B cell (primary cell): ENCODE data around the gene PLAC1. TPM values are rescaled to one million over a fixed set of nuclear protein-coding genes. Genes with fewer than 3 reads are reported as not detected.

Source experiments
- ATAC-seq: fragments of 200-7000 bp; cut with Tn5 transposase; one replicate; pipeline ENCODE4 v1.10.0; 2021; ENCODE audit warnings: low read depth, mild to moderate bottlenecking, moderate number of reproducible peaks, moderate library complexity
- CTCF ChIA-PET: fragments of 350-600 bp; sonication (Branson Sonifier 250); formaldehyde crosslinking; loops from one replicate; lab custom pipeline; 2021; ENCODE audit warnings: antibody characterized with exemption, inconsistent platforms; lab: Charles Lee
- POLR2A ChIA-PET: fragments of 350-600 bp; sonication (Branson Sonifier 250); formaldehyde crosslinking; loops from one replicate; lab custom pipeline; 2021; ENCODE audit warnings: antibody characterized with exemption; lab: Charles Lee
- DNase-seq: peaks from one replicate; pipeline ENCODE4 v3.0.0; 2013
- H2AFZ ChIP-seq: 2 replicates; pipeline ENCODE4 v1.6.1; 2012; ENCODE audit warnings: mild to moderate bottlenecking, low read depth, low read length; ENCODE audit not compliant: insufficient read depth, poor library complexity, severe bottlenecking
- H3K27ac ChIP-seq, 2 donors: 1 replicate in 1 of 2; 2 replicates in 1 of 2; pipeline ENCODE4 v1.5.1; 2012 to 2013; ENCODE audit warnings: low read length in 2 of 2, mild to moderate bottlenecking in 2 of 2, moderate library complexity in 1 of 2
- H3K27me3 ChIP-seq, 4 experiments: fragments of 200-600 bp in 1 of 4; sonication (generic) in 1 of 4; replicated peaks in 1 of 4; 1 replicate in 2 of 4; 2 replicates in 2 of 4; pipeline versions ENCODE4 v1.6.1 to v1.7.0; 2013 to 2016; ENCODE audit warnings: low read length in 3 of 4, mild to moderate bottlenecking in 2 of 4, mixed read lengths in 1 of 4, moderate library complexity in 1 of 4; ENCODE audit not compliant: insufficient read depth in 4 of 4, control insufficient read depth in 3 of 4; ENCODE audit errors: control extremely low read depth in 1 of 4
- H3K36me3 ChIP-seq, 2 experiments: replicated peaks in 1 of 2; 1 replicate in 1 of 2; 2 replicates in 1 of 2; pipeline versions ENCODE4 v1.6.1 to v1.7.1; 2013; ENCODE audit warnings: low read length in 1 of 2; ENCODE audit not compliant: insufficient read depth in 2 of 2, control insufficient read depth in 1 of 2; ENCODE audit errors: control extremely low read depth in 1 of 2, extremely low read depth in 1 of 2
- H3K4me1 ChIP-seq, 2 donors: fragments of 200-600 bp in 1 of 2; sonication (generic) in 1 of 2; 1 replicate in 1 of 2; 2 replicates in 1 of 2; pipeline versions ENCODE4 v1.5.1 to v1.6.1; 2013 to 2017; ENCODE audit warnings: low read length in 2 of 2; ENCODE audit not compliant: control insufficient read depth in 2 of 2, insufficient read depth in 2 of 2
- H3K4me2 ChIP-seq: replicated peaks from 2 replicates; pipeline ENCODE3; 2012; ENCODE audit warnings: mild to moderate bottlenecking, low read depth, low read length; ENCODE audit not compliant: poor library complexity, severe bottlenecking
- H3K4me3 ChIP-seq, 5 experiments: fragments of 200-600 bp in 1 of 5; sonication (generic) in 1 of 5; 1 replicate in 3 of 5; 2 replicates in 2 of 5; pipeline versions ENCODE4 v1.5.1 to v1.7.0; 2011 to 2016; ENCODE audit warnings: low read length in 4 of 5, mild to moderate bottlenecking in 4 of 5, low read depth in 2 of 5, control low read depth in 1 of 5, moderate library complexity in 1 of 5; ENCODE audit not compliant: insufficient read depth in 1 of 5; ENCODE audit errors: control extremely low read depth in 1 of 5, extremely low read depth in 1 of 5
- H3K79me2 ChIP-seq: fragments of 200-600 bp; sonication (generic); one replicate; pipeline ENCODE4 v1.6.0; 2016; ENCODE audit warnings: low read length; ENCODE audit not compliant: control insufficient read depth, insufficient read depth
- H3K9ac ChIP-seq: fragments of 200-600 bp; sonication (generic); 2 replicates; pipeline ENCODE4 v1.6.1; 2017; ENCODE audit warnings: mild to moderate bottlenecking, low read length, moderate library complexity
- H3K9me3 ChIP-seq, 3 donors: one replicate each; pipeline versions ENCODE4 v1.6.1 to v1.7.1; 2013; ENCODE audit warnings: low read length in 2 of 3; ENCODE audit not compliant: control insufficient read depth in 2 of 3, insufficient read depth in 1 of 3; ENCODE audit errors: control extremely low read depth in 1 of 3
- H4K20me1 ChIP-seq: 2 replicates; pipeline ENCODE4 v1.6.0; 2012; ENCODE audit warnings: mild to moderate bottlenecking, low read length; ENCODE audit not compliant: insufficient read depth, control insufficient read depth, poor library complexity, severe bottlenecking
- H3K27ac Mint-ChIP-seq: one replicate; pipeline ENCODE4 v1.8.0; 2021; ENCODE audit warnings: mixed read lengths
- H3K27me3 Mint-ChIP-seq: one replicate; pipeline ENCODE4 v1.8.0; 2021; ENCODE audit warnings: mixed read lengths
- H3K4me1 Mint-ChIP-seq: one replicate; pipeline ENCODE4 v1.8.0; 2021; ENCODE audit warnings: mixed read lengths
- H3K4me3 Mint-ChIP-seq: one replicate; pipeline ENCODE4 v1.8.0; 2021; ENCODE audit warnings: mixed read lengths
- H3K9me3 Mint-ChIP-seq: one replicate; pipeline ENCODE4 v1.8.0; 2022; ENCODE audit warnings: mixed read lengths; ENCODE audit not compliant: insufficient read depth
- CTCF ChIP-seq: fragments of 200-600 bp; IDR thresholded peaks from one replicate; pipeline ENCODE4 v1.8.0; 2022; ENCODE audit warnings: antibody characterized with exemption, mild to moderate bottlenecking
- EZH2 ChIP-seq: IDR thresholded peaks from 2 replicates; pipeline ENCODE4 v1.6.1; 2012; ENCODE audit warnings: borderline replicate concordance, low read depth, mild to moderate bottlenecking, moderate library complexity, low read length; ENCODE audit not compliant: insufficient read depth, poor library complexity, severe bottlenecking
- WGBS: methylation state at CpG from one replicate; pipeline ENCODE4 v1.1.5; 2013; ENCODE audit warnings: missing lambda C conversion rate; ENCODE audit not compliant: insufficient coverage; 5-methylcytosine and 5-hydroxymethylcytosine counted together
- intact Hi-C: fragments of 100-400 bp; cut with micrococcal nuclease; formaldehyde crosslinking; loops from one replicate; pipeline ENCODE4 v1.10.0; 2022
- polyA minus RNA-seq: library from RNA; depleted of rRNA, polyadenylated mRNA; stranded (reverse); fragments of >200 nt; gene quantifications from 2 replicates; pipeline ENCODE4 v1.2.3, GENCODE V29; 2012
- polyA plus RNA-seq: library from polyadenylated mRNA; depleted of rRNA; stranded (reverse); fragments of >200 nt; gene quantifications from 2 replicates; pipeline ENCODE4 v1.2.3, GENCODE V29; 2012
- total RNA-seq, 2 donors: library from RNA; stranded (reverse); fragments of 120-200 nt in 1 of 2; gene quantifications; 1 replicate in 1 of 2; 2 replicates in 1 of 2; pipeline versions ENCODE4 v1.2.3 to v1.2.4, GENCODE V29; 2013 to 2022

PLAC1 gene
- not detected in 2 replicates for total RNA-seq
- total RNA-seq (2013) = 0.07 TPM
- not detected in 2 replicates for polyA plus RNA-seq
- polyA minus RNA-seq = not detected in 2 replicates

GRCh38 chrX:134658002-134658759 is at the start of gene PLAC1:
Gene PLAC1 (minus strand): TSS chrX:134658471. CDS start chrX:134566682, 91,789 bp downstream.
- ATAC-seq (no peak), DNase-seq (no peak)
- no peaks in the 10 kb centered on the region for H4K20me1 ChIP-seq
- Mint-ChIP-seq H3K4me1 (no peaks in the 10 kb centered on the region), H3K9me3 (no peaks in the 10 kb centered on the region), H3K27ac (no peak within 1 kb of the TSS), H3K4me3 (no peak within 1 kb of the TSS), H3K27me3 (no peaks in the 10 kb centered on the region)
- no peaks in the 10 kb centered on the region for H3K27me3 ChIP-seq
- ChIA-PET CTCF (no interaction called here), POLR2A (no interaction called here)
- no peak within 1 kb of the TSS for H3K4me2 ChIP-seq
- H3K4me3 ChIP-seq = no peak within 1 kb of the TSS
- no CpG with 5 or more reads among the region's 5 CpGs for WGBS
- H3K9me3 ChIP-seq = no peaks in the 10 kb centered on the region
- no peak within 1 kb of the TSS for H3K9ac ChIP-seq
- H2AFZ ChIP-seq = no peak within 1 kb of the TSS
- intact Hi-C loops = no loop called here
- no peaks in the 10 kb centered on the region for H3K4me1 ChIP-seq
- H3K27ac ChIP-seq = no peak within 1 kb of the TSS
- no peak for TF ChIP-seq CTCF
- no peak for TF ChIP-seq EZH2
- H3K79me2 ChIP-seq = no peaks in the 10 kb centered on the region
- no peaks in the 10 kb centered on the region for H3K36me3 ChIP-seq

- H3K27ac Mint-ChIP-seq = no peak overlapping the region
- WGBS = no CpG with 5 or more reads among the region's 5 CpGs
- no peaks in the 10 kb centered on the region for H3K79me2 ChIP-seq
- no peaks in the 10 kb centered on the region for H3K9me3 Mint-ChIP-seq
- no peak overlapping the region for H3K4me3 Mint-ChIP-seq
- H3K4me2 ChIP-seq = no peak overlapping the region
- no peaks in the 10 kb centered on the region for H3K36me3 ChIP-seq
- no peaks in the 10 kb centered on the region for H3K27me3 Mint-ChIP-seq
- H3K27me3 ChIP-seq = no peaks in the 10 kb centered on the region
- no peak for ATAC-seq
- no peaks in the 10 kb centered on the region for H3K9me3 ChIP-seq
- TF ChIP-seq EZH2 (no peak), CTCF (no peak)
- no peaks in the 10 kb centered on the region for H3K4me1 ChIP-seq
- intact Hi-C loops = no loop called here
- H3K4me1 Mint-ChIP-seq = no peaks in the 10 kb centered on the region
- no peaks in the 10 kb centered on the region for H4K20me1 ChIP-seq
- ChIA-PET POLR2A (no interaction called here), CTCF (no interaction called here)
- H2AFZ ChIP-seq = no peak overlapping the region
- H3K27ac ChIP-seq = no peak overlapping the region
- no peak for DNase-seq
- H3K9ac ChIP-seq = no peak overlapping the region
- H3K4me3 ChIP-seq = no peak overlapping the region
Measured at GRCh38 chrX:134706138-134706537, 47.9 kb upstream of the PLAC1 start.
